ENCODE data around the gene AKT3.

DNA sequence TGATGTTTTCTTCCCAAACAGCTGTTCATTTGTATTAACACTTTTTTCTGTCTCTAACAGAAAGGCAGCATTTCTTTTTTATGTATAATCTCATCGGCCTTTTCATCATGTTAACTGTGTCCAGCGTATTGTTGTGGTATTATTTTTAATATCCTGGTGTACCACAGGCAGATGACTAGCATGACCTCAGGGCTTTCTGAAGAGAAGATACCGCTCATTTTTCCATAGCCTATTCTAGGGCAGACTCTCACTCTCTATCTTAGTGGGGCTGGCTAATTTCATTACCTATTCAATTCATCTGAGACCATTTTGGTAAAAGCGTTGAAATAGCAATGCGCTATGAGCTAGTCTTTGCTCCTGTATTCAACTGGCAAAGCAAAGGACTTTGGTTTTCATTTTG, 384.3 kb downstream of the AKT3 start:
- TF ChIP-seq, protein P1, sequence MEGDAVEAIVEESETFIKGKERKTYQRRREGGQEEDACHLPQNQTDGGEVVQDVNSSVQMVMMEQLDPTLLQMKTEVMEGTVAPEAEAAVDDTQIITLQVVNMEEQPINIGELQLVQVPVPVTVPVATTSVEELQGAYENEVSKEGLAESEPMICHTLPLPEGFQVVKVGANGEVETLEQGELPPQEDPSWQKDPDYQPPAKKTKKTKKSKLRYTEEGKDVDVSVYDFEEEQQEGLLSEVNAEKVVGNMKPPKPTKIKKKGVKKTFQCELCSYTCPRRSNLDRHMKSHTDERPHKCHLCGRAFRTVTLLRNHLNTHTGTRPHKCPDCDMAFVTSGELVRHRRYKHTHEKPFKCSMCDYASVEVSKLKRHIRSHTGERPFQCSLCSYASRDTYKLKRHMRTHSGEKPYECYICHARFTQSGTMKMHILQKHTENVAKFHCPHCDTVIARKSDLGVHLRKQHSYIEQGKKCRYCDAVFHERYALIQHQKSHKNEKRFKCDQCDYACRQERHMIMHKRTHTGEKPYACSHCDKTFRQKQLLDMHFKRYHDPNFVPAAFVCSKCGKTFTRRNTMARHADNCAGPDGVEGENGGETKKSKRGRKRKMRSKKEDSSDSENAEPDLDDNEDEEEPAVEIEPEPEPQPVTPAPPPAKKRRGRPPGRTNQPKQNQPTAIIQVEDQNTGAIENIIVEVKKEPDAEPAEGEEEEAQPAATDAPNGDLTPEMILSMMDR (conservative IDR thresholded peaks at IDR 0.05; ENCODE audit: low read depth, low read length) = no peak
- no peak for TF ChIP-seq EZH2phosphoT487 (IDR thresholded peaks at IDR 0.05; ENCODE audit: borderline replicate concordance, low read length)
- TF ChIP-seq EZH2 (IDR thresholded peaks at IDR 0.05; ENCODE audit: low read length, unreplicated experiment) = no peak
